HepG2 (cell line): ENCODE data around the gene TNFAIP1. TPM values are rescaled to one million over a fixed set of nuclear protein-coding genes. Genes with fewer than 3 reads are reported as not detected.
A peak's percentile ranks its signal among the peaks of the same experiment; 100 is the strongest.

Experiments
- ATF2 ChIP-seq: sonication (generic); formaldehyde crosslinking; IDR thresholded peaks from 2 replicates; pipeline ENCODE4 v1.4.0; 2020; ENCODE audit warnings: missing genetic modification reagents
- BCL6 ChIP-seq: IDR thresholded peaks from 2 replicates; pipeline ENCODE4 v1.6.1; 2016; ENCODE audit warnings: missing genetic modification reagents, missing compliant biosample characterization
- CHCHD3 ChIP-seq: sonication (generic); formaldehyde crosslinking; IDR thresholded peaks from 2 replicates; pipeline ENCODE4 v1.8.0; 2022; ENCODE audit warnings: mild to moderate bottlenecking, missing genetic modification reagents, moderate library complexity
- EED ChIP-seq: sonication (generic); formaldehyde crosslinking; IDR thresholded peaks from 2 replicates; pipeline ENCODE4 v1.5.0; 2020; ENCODE audit warnings: mild to moderate bottlenecking, missing genetic modification reagents
- HES4 ChIP-seq: sonication (generic); formaldehyde crosslinking; IDR thresholded peaks from 2 replicates; pipeline ENCODE4 v1.9.0; 2021; ENCODE audit warnings: mild to moderate bottlenecking, missing genetic modification reagents, borderline replicate concordance
- HMG20A ChIP-seq: IDR thresholded peaks from 2 replicates; pipeline ENCODE4 v1.6.1; 2016; ENCODE audit warnings: borderline replicate concordance
- MIER3 ChIP-seq: IDR thresholded peaks from 2 replicates; pipeline ENCODE4 v1.6.1; 2016; ENCODE audit warnings: missing compliant biosample characterization, borderline replicate concordance
- MTF1 ChIP-seq: sonication (generic); formaldehyde crosslinking; IDR thresholded peaks from 2 replicates; pipeline ENCODE4 v1.5.0; 2020; ENCODE audit warnings: missing genetic modification reagents
- MYNN ChIP-seq: sonication (generic); formaldehyde crosslinking; IDR thresholded peaks from 2 replicates; pipeline ENCODE4 v1.4.0; 2020; ENCODE audit warnings: mild to moderate bottlenecking, low read depth, missing genetic modification reagents
- MYPOP ChIP-seq: sonication (generic); formaldehyde crosslinking; IDR thresholded peaks from 2 replicates; pipeline ENCODE4 v1.8.1; 2023; ENCODE audit warnings: mild to moderate bottlenecking, moderate library complexity, missing genetic modification reagents
- NCOR1 ChIP-seq: fragments of 200-600 bp; sonication (generic); IDR thresholded peaks from 2 replicates; pipeline ENCODE4 v1.7.0; 2017; ENCODE audit warnings: antibody characterized with exemption, low read length, borderline replicate concordance
- NFE2L2 ChIP-seq: fragments of 150-350 bp; IDR thresholded peaks from 2 replicates; pipeline ENCODE4 v1.6.1; 2014; ENCODE audit warnings: low read length
- NPAS2 ChIP-seq: sonication (generic); formaldehyde crosslinking; IDR thresholded peaks from 2 replicates; pipeline ENCODE4 v1.8.0; 2022; ENCODE audit warnings: mild to moderate bottlenecking, missing genetic modification reagents, borderline replicate concordance
- PPARG ChIP-seq: conservative IDR thresholded peaks from 2 replicates; pipeline ENCODE4 v1.6.1; 2016; ENCODE audit warnings: missing biosample characterization, missing genetic modification reagents
- RFXANK ChIP-seq: IDR thresholded peaks from 2 replicates; pipeline ENCODE4 v1.6.1; 2016
- SYNCRIP ChIP-seq: fragments of 200-400 bp; formaldehyde crosslinking; IDR thresholded peaks from 2 replicates; pipeline ENCODE4 v1.6.1; 2018; ENCODE audit warnings: mild to moderate bottlenecking, low read depth, low read length; ENCODE audit not compliant: insufficient read depth
- THRA ChIP-seq: sonication (generic); formaldehyde crosslinking; IDR thresholded peaks from 2 replicates; pipeline ENCODE4 v1.4.0; 2020; ENCODE audit warnings: missing genetic modification reagents, borderline replicate concordance
- ZFP37 ChIP-seq: sonication (generic); formaldehyde crosslinking; IDR thresholded peaks from 2 replicates; pipeline ENCODE4 v1.4.0; 2020; ENCODE audit warnings: missing genetic modification reagents, borderline replicate concordance
- ZHX1 ChIP-seq: sonication (generic); formaldehyde crosslinking; IDR thresholded peaks from 2 replicates; pipeline ENCODE4 v1.8.1; 2022; ENCODE audit warnings: low read depth, mild to moderate bottlenecking, missing genetic modification reagents
- ZNF337 ChIP-seq: sonication (generic); formaldehyde crosslinking; IDR thresholded peaks from 2 replicates; pipeline ENCODE4 v1.5.1; 2020; ENCODE audit warnings: missing genetic modification reagents, low read depth, mild to moderate bottlenecking, borderline replicate concordance
- ZNF556 ChIP-seq: sonication (generic); formaldehyde crosslinking; IDR thresholded peaks from 2 replicates; pipeline ENCODE4 v1.4.0; 2020; ENCODE audit warnings: mild to moderate bottlenecking, missing genetic modification reagents, borderline replicate concordance
- ZNF576 ChIP-seq: sonication (generic); formaldehyde crosslinking; IDR thresholded peaks from 2 replicates; pipeline ENCODE4 v1.4.0; 2020; ENCODE audit warnings: mild to moderate bottlenecking, missing genetic modification reagents
- ZNF589 ChIP-seq: sonication (generic); formaldehyde crosslinking; conservative IDR thresholded peaks from 2 replicates; pipeline ENCODE4 v1.8.0; 2022; ENCODE audit warnings: mild to moderate bottlenecking, moderate library complexity, missing genetic modification reagents
- ZNF879 ChIP-seq: sonication (generic); formaldehyde crosslinking; IDR thresholded peaks from 2 replicates; pipeline ENCODE4 v1.8.1; 2023; ENCODE audit warnings: missing genetic modification reagents
- polyA plus RNA-seq, 8 experiments: library from polyadenylated mRNA; depleted of rRNA in 3 of 8; stranded (reverse) in 7 of 8; unstranded in 1 of 8; fragments of >200 nt; fragmentation: Illumina TruSeq in 4 of 8; extraction: Trizol in 4 of 8; gene quantifications; 2 replicates each; pipeline versions ENCODE4 v1.2.1 to v1.2.3, GENCODE V29; 2011 to 2016; ENCODE audit warnings: low read depth in 4 of 8, missing spikeins in 1 of 8, mixed read lengths in 1 of 8; ENCODE audit not compliant: insufficient read depth in 1 of 8
- total RNA-seq, 5 experiments: library from RNA; depleted of rRNA; stranded (reverse); fragments of >200 nt; fragmentation: Illumina TruSeq; extraction: Trizol; gene quantifications; 2 replicates each; pipeline ENCODE4 v1.2.3, GENCODE V29; 2016; ENCODE audit warnings: low read depth in 1 of 5

The TNFAIP1 gene
- total and polyA plus RNA-seq, 2 of the 13 experiments (the other 11 are each of a cell fraction or from before 2014, with no cell fraction given): 17.5 to 40.6 TPM

GRCh38 chr17:28335201-28335958 is at the start of gene TNFAIP1, which contains the start of gene IFT20 (continued):
- 0 out of 2 replicates have a peak, but pooled peaks have one; percentile 7 for TF ChIP-seq THRA (CRISPR knock-in tag)
- TF ChIP-seq ZNF337 (CRISPR knock-in tag): no peak
- TF ChIP-seq SYNCRIP: no peak
- no peak for TF ChIP-seq NPAS2 (CRISPR knock-in tag)
- no peak; the same call in 1 of the 2 replicates for TF ChIP-seq RFXANK (CRISPR knock-in tag)
- TF ChIP-seq NFE2L2: no peak
- no peak for TF ChIP-seq MYPOP
- no peak for TF ChIP-seq ZFP37
- TF ChIP-seq MIER3 (CRISPR knock-in tag): peak; percentile 50; the same call in 1 of the 2 replicates
- TF ChIP-seq HMG20A: no peak
- no peak for TF ChIP-seq ZHX1 (CRISPR knock-in tag)
- no peak; the same call in 1 of the 2 replicates for TF ChIP-seq BCL6
- peak; percentile 100 for TF ChIP-seq ATF2 (CRISPR knock-in tag)
- TF ChIP-seq ZNF556: peak; percentile 81; the same call in 1 of the 2 replicates
- TF ChIP-seq NCOR1: peak; percentile 61; the same call in 1 of the 2 replicates
- no peak for TF ChIP-seq ZNF589 (CRISPR knock-in tag)
- TF ChIP-seq ZNF879 (CRISPR knock-in tag): no peak
- TF ChIP-seq EED (CRISPR knock-in tag): no peak; the same call in 1 of the 2 replicates
- no peak; the same call in 1 of the 2 replicates for TF ChIP-seq PPARG (CRISPR knock-in tag)
- TF ChIP-seq HES4 (CRISPR knock-in tag): no peak
- TF ChIP-seq CHCHD3 (CRISPR knock-in tag): no peak
- no peak for TF ChIP-seq MYNN (CRISPR knock-in tag)
- no peak for TF ChIP-seq ZNF576
- no peak for TF ChIP-seq MTF1 (CRISPR knock-in tag)
